K562 treated with DMSO at 1 percent for 24 hours (cell line): ENCODE measurements around the gene PLEK2. TPM values are rescaled to one million over a fixed set of nuclear protein-coding genes. Genes with fewer than 3 reads are reported as not detected.

Experiments
- total RNA-seq: library from RNA; unstranded; fragments of 300-600 nt; gene quantifications from 2 replicates; pipeline ENCODE4 v1.2.3, GENCODE V29; 2022; ENCODE audit warnings: low read depth; ENCODE audit not compliant: insufficient read depth

The PLEK2 gene
- total RNA-seq = not detected in 2 replicates

GRCh38 chr14:67411820-67412421 is at the start of gene PLEK2:
Gene PLEK2 (minus strand): TSS chr14:67412165. CDS start chr14:67412059, 106 bp downstream.

GRCh38 chr14:67359775-67360469 is 52.0 kb downstream of the PLEK2 start, which contains the start of the genes ATP6V1D and EIF2S1:
Gene ATP6V1D (minus strand): TSS chr14:67359804. CDS start chr14:67359698, 106 bp downstream.
Gene EIF2S1 (plus strand): TSS chr14:67360328. CDS start chr14:67364768, 4,440 bp downstream.

Other genes starting within 250 kb of the PLEK2 start
- gene GARIN2, start 222.7 kb downstream of the PLEK2 start, total RNA-seq = not detected in 2 replicates
- gene PALS1, start 170.7 kb downstream of the PLEK2 start, total RNA-seq = 6.4 and 9.8 TPM in 2 replicates
- 41.6 and 60.2 TPM in 2 replicates for gene ATP6V1D, start 52.4 kb downstream of the PLEK2 start, total RNA-seq
- 52.2 and 59.3 TPM in 2 replicates for gene EIF2S1, start 51.8 kb downstream of the PLEK2 start, total RNA-seq
- gene TMEM229B, start 76.6 kb upstream of the PLEK2 start, total RNA-seq = 0.22 TPM in 1 of 2 replicates, not detected in the other
- gene PLEKHH1, start 121.1 kb upstream of the PLEK2 start, total RNA-seq = 3.0 and 5.8 TPM in 2 replicates
- gene PIGH, start 188.1 kb upstream of the PLEK2 start, total RNA-seq = 30.0 and 34.8 TPM in 2 replicates
- gene ARG2, start 207.8 kb upstream of the PLEK2 start, total RNA-seq = 20.1 and 25.3 TPM in 2 replicates